Measurements from ENCODE around the gene GALNT10. TPM values are rescaled to one million over a fixed set of nuclear protein-coding genes. Genes with fewer than 3 reads are reported as not detected.

Gene GALNT10
- total and polyA plus RNA-seq, 9 of the 15 experiments (the other 6 are each of a cell fraction or from before 2014, with no cell fraction given) = 4.6 to 37.1 (median 13.3) TPM

GRCh38 chr5:154196955-154197652 is 6.6 kb downstream of the GALNT10 start (continued):
- TF ChIP-seq NELFE (IDR thresholded peaks at IDR 0.05; ENCODE audit: insufficient read depth, insufficient read length) (no peak), SMAD3 (CRISPR knock-in tag; conservative IDR thresholded peaks at IDR 0.05) (0 out of 2 replicates have a peak, but pooled peaks have one; percentile 36), THRB (CRISPR knock-in tag; conservative IDR thresholded peaks at IDR 0.05) (peak; percentile 89), ETV1 (tag; conservative IDR thresholded peaks at IDR 0.05; ENCODE audit: low read depth) (peak; percentile 97), ZMIZ1 (IDR thresholded peaks at IDR 0.05; ENCODE audit: low read depth in 2 of 2, low read length in 2 of 2) (peak in 1 of 2 experiments; percentile 77; a peak in 1 of 4 replicates), MXI1 (IDR thresholded peaks at IDR 0.05; ENCODE audit: low read depth, low read length) (0 out of 2 replicates have a peak, but pooled peaks have one; percentile 74), ZNF384 (IDR thresholded peaks at IDR 0.05; ENCODE audit: low read depth, low read length) (peak; percentile 94), ARID1B (IDR thresholded peaks at IDR 0.05) (peak; percentile 97), ZBTB26 (CRISPR knock-in tag; IDR thresholded peaks at IDR 0.05) (peak; percentile 76; the same call in 1 of the 2 replicates), DEAF1 (CRISPR knock-in tag; IDR thresholded peaks at IDR 0.05) (peak; percentile 48; the same call in 1 of the 2 replicates), TRIM28 (IDR thresholded peaks at IDR 0.05) (peak; percentile 52; the same call in 1 of the 2 replicates), MAFK (IDR thresholded peaks at IDR 0.05; ENCODE audit: low read length) (0 out of 2 replicates have a peak, but pooled peaks have one; percentile 7), BRD4 (IDR thresholded peaks at IDR 0.05) (no peak), ZNF134 (CRISPR knock-in tag; conservative IDR thresholded peaks at IDR 0.05) (no peak), NRF1 (conservative IDR thresholded peaks at IDR 0.05 in 1 of 2, IDR thresholded peaks at IDR 0.05 in 1 of 2) (peak in 1 of 2 experiments; percentile 9; a peak in 1 of 4 replicates), FOXM1 (IDR thresholded peaks at IDR 0.05; ENCODE audit: low read depth) (peak; percentile 86), FOXM1 (CRISPR knock-in tag; IDR thresholded peaks at IDR 0.05; ENCODE audit: low read depth) (no peak), MAFF (IDR thresholded peaks at IDR 0.05; ENCODE audit: low read length) (no peak), ZNF395 (CRISPR knock-in tag; IDR thresholded peaks at IDR 0.05) (peak; percentile 67; the same call in 1 of the 2 replicates)

Data from K562 (cell line).